ENCODE results near the gene MFAP3L.
"Not testable (repeated sequence)": the region's sequence is repeated elsewhere in the genome, so short reads cannot be mapped to it uniquely, and the experiment has no call there.

MFAP3L gene

GRCh38 chr4:170026253-170027021, at the start of gene MFAP3L:
MFAP3L (minus strand) TSS chr4:170026395; CDS start chr4:170005877, 20,518 bp downstream.
- peak; percentile 82 for DNase-seq (ENCODE audit: low read depth)

GRCh38 chr4:170071196-170071595, 45.0 kb upstream of the MFAP3L start:
- DNase-seq (ENCODE audit: low read depth), result no peak

- DNase-seq (ENCODE audit: low read depth), result no peak
These were observed 42.4 kb upstream of the MFAP3L start for GRCh38 chr4:170068438-170069128.

- DNase-seq (ENCODE audit: low read depth), result no peak
These were observed 33.2 kb upstream of the MFAP3L start for GRCh38 chr4:170059421-170059820.

- DNase-seq (ENCODE audit: low read depth), result no peak
These were observed 32.6 kb upstream of the MFAP3L start for GRCh38 chr4:170058826-170059225.

- no peak for DNase-seq (ENCODE audit: low read depth)
These were observed 31.7 kb upstream of the MFAP3L start for GRCh38 chr4:170057866-170058265.

- DNase-seq (ENCODE audit: low read depth), result no peak
These were observed 26.7 kb upstream of the MFAP3L start for GRCh38 chr4:170052919-170053318.

- no peak for DNase-seq (ENCODE audit: low read depth)
These were observed 25.2 kb upstream of the MFAP3L start for GRCh38 chr4:170051402-170051801.

GRCh38 chr4:170049766-170050165, 23.6 kb upstream of the MFAP3L start:
- DNase-seq (ENCODE audit: low read depth), result no peak

- DNase-seq (ENCODE audit: low read depth), result peak; percentile 47
These were observed 21.7 kb upstream of the MFAP3L start for GRCh38 chr4:170047771-170048354.

- DNase-seq (ENCODE audit: low read depth), result not testable (repeated sequence)
These were observed 20.0 kb upstream of the MFAP3L start for GRCh38 chr4:170046156-170046555.

GRCh38 chr4:170040031-170040680, 14.0 kb upstream of the MFAP3L start:
- DNase-seq (ENCODE audit: low read depth), result no peak

GRCh38 chr4:170038769-170039168, 12.6 kb upstream of the MFAP3L start:
- DNase-seq (ENCODE audit: low read depth), result no peak

GRCh38 chr4:170038232-170038631, 12.0 kb upstream of the MFAP3L start:
- DNase-seq (ENCODE audit: low read depth), result no peak

GRCh38 chr4:170037481-170037880, 11.3 kb upstream of the MFAP3L start:
- DNase-seq (ENCODE audit: low read depth), result no peak

GRCh38 chr4:170035845-170036244, 9.7 kb upstream of the MFAP3L start:
- DNase-seq (ENCODE audit: low read depth), result no peak

GRCh38 chr4:170035231-170035630, 9.0 kb upstream of the MFAP3L start:
- DNase-seq (ENCODE audit: low read depth), result no peak

GRCh38 chr4:170033999-170034398, 7.8 kb upstream of the MFAP3L start:
- DNase-seq (ENCODE audit: low read depth), result no peak

GRCh38 chr4:170030121-170030520, 3.9 kb upstream of the MFAP3L start:
- no peak for DNase-seq (ENCODE audit: low read depth)

GRCh38 chr4:170027181-170027829, 1.1 kb upstream of the MFAP3L start:
- DNase-seq (ENCODE audit: low read depth), result peak; percentile 95

- no peak for DNase-seq (ENCODE audit: low read depth)
These were observed 507 bp downstream of the MFAP3L start for GRCh38 chr4:170025523-170026252.

Measured in stromal cell of bone marrow (primary cell).